Astrocyte (in vitro differentiated cells and primary cell): ENCODE measurements around the gene GIPC1.

Source experiments
- EZH2 ChIP-seq: IDR thresholded peaks from 2 replicates; pipeline ENCODE4 v1.6.1; 2012; ENCODE audit warnings: mild to moderate bottlenecking, low read length, inconsistent platforms; ENCODE audit not compliant: insufficient read depth
- TF ChIP-seq, protein P1 (sequence below): IDR thresholded peaks from 2 replicates; pipeline ENCODE4 v1.5.1; 2011; ENCODE audit warnings: low read depth, mild to moderate bottlenecking, inconsistent platforms, low read length, moderate library complexity; ENCODE audit not compliant: insufficient read depth

DNA sequence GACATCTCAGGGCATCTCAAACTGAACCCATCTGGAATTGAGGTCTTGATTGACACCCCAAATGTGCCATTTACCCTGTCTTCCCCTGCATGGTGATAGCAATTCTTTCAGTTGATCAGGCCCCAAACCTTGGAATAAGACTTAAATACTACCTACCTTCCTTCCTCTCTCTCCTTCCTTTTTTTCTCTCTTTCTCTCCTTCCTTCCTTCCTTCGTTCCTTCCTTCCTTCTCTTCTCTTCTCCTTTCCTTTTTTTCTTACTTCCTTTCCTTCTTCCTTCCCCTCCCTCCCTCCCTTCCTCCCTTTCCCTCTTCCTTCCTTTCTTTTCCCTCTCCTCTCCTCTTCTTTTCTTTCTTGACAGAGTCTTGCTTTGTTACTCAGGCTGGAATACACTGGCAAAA lies 7.4 kb upstream of the GIPC1 start:
- TF ChIP-seq, protein P1, sequence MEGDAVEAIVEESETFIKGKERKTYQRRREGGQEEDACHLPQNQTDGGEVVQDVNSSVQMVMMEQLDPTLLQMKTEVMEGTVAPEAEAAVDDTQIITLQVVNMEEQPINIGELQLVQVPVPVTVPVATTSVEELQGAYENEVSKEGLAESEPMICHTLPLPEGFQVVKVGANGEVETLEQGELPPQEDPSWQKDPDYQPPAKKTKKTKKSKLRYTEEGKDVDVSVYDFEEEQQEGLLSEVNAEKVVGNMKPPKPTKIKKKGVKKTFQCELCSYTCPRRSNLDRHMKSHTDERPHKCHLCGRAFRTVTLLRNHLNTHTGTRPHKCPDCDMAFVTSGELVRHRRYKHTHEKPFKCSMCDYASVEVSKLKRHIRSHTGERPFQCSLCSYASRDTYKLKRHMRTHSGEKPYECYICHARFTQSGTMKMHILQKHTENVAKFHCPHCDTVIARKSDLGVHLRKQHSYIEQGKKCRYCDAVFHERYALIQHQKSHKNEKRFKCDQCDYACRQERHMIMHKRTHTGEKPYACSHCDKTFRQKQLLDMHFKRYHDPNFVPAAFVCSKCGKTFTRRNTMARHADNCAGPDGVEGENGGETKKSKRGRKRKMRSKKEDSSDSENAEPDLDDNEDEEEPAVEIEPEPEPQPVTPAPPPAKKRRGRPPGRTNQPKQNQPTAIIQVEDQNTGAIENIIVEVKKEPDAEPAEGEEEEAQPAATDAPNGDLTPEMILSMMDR, result no peak
- no peak for TF ChIP-seq EZH2
